Right atrium auricular region (tissue), 2 donors: ENCODE data around the gene AXIN1. TPM values are rescaled to one million over a fixed set of nuclear protein-coding genes. Genes with fewer than 3 reads are reported as not detected.

ENCODE experiments used
- DNase-seq: peaks from one replicate; pipeline ENCODE4 v3.0.0-alpha.2; 2019; ENCODE audit warnings: low spot score
- H3K27ac ChIP-seq, 2 donors: fragments of 200-600 bp; sonication (generic); 1 replicate in 1 of 2; 2 replicates in 1 of 2; pipeline ENCODE4 v1.5.1; 2016 to 2019
- H3K27me3 ChIP-seq, 2 donors: fragments of 200-600 bp; sonication (generic); one replicate each; pipeline versions ENCODE4 v1.5.1 to v1.6.0; 2017 to 2019
- H3K36me3 ChIP-seq: fragments of 200-600 bp; sonication (generic); one replicate; pipeline ENCODE4 v1.5.1; 2016
- H3K4me1 ChIP-seq, 2 donors: fragments of 200-600 bp; sonication (generic); one replicate each; pipeline versions ENCODE4 v1.5.1 to v1.6.0; 2017 to 2019
- H3K4me3 ChIP-seq, 2 donors: fragments of 200-600 bp; sonication (generic); 1 replicate in 1 of 2; 2 replicates in 1 of 2; pipeline ENCODE4 v1.5.1; 2017 to 2019; ENCODE audit warnings: mild to moderate bottlenecking in 1 of 2, moderate library complexity in 1 of 2
- H3K9me3 ChIP-seq, 2 donors: fragments of 200-600 bp; sonication (generic); one replicate each; pipeline ENCODE4 v1.5.1; 2019
- total RNA-seq, 2 donors: library from RNA; depleted of rRNA; stranded (reverse); fragments of >200 nt; gene quantifications; one replicate each; pipeline ENCODE4 v1.1.0, GENCODE V29; 2016
- TF ChIP-seq, protein P1 (sequence below), 2 donors: fragments of 200-600 bp; sonication (generic); IDR thresholded peaks; one replicate each; pipeline ENCODE4 v1.5.1; 2019; ENCODE audit warnings: antibody characterized with exemption in 2 of 2

Gene AXIN1
- total RNA-seq, 2 donors from 2014 or later: 12.9 to 19.4 TPM

GRCh38 chr16:293043-293775 is 59.3 kb downstream of the AXIN1 start:
- Histone ChIP-seq H3K36me3 (peaks cover 46% of the 10 kb centered on the region), H3K27me3 (no peaks in the 10 kb centered on the region), H3K4me1 (no peaks in the 10 kb centered on the region), H3K9me3 (no peaks in the 10 kb centered on the region), H3K4me3 (no peak overlapping the region), H3K27ac (no peak overlapping the region)
- DNase-seq: no peak
- TF ChIP-seq, protein P1, sequence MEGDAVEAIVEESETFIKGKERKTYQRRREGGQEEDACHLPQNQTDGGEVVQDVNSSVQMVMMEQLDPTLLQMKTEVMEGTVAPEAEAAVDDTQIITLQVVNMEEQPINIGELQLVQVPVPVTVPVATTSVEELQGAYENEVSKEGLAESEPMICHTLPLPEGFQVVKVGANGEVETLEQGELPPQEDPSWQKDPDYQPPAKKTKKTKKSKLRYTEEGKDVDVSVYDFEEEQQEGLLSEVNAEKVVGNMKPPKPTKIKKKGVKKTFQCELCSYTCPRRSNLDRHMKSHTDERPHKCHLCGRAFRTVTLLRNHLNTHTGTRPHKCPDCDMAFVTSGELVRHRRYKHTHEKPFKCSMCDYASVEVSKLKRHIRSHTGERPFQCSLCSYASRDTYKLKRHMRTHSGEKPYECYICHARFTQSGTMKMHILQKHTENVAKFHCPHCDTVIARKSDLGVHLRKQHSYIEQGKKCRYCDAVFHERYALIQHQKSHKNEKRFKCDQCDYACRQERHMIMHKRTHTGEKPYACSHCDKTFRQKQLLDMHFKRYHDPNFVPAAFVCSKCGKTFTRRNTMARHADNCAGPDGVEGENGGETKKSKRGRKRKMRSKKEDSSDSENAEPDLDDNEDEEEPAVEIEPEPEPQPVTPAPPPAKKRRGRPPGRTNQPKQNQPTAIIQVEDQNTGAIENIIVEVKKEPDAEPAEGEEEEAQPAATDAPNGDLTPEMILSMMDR (IDR thresholded peaks at IDR 0.05): no peak

DNA sequence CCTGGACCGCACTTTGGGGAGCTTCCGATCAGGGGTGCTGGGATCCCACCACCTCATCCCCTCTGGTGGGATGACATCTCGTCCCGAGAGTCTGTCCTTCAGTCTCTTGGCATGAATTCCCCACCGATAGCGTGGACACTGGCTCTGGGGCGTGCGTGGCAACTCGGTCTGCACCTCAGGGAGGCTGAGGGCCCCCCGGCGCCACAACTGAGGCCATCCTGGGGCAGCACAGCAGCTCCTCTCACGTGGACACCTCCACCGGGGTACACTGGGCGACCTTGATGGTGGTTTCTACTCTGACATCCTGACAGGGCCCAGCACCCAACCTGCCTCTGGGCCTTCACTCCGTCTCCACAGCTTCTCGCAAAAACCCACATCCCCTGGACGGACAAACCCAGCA is 61.0 kb downstream of the AXIN1 start:
- Histone ChIP-seq H3K4me3 (no peak overlapping the region), H3K9me3 (no peaks in the 10 kb centered on the region), H3K36me3 (peaks cover 40% of the 10 kb centered on the region), H3K4me1 (no peaks in the 10 kb centered on the region), H3K27me3 (no peaks in the 10 kb centered on the region), H3K27ac (no peak overlapping the region)
- no peak for DNase-seq
- TF ChIP-seq, protein P1 (IDR thresholded peaks at IDR 0.05): no peak

DNA sequence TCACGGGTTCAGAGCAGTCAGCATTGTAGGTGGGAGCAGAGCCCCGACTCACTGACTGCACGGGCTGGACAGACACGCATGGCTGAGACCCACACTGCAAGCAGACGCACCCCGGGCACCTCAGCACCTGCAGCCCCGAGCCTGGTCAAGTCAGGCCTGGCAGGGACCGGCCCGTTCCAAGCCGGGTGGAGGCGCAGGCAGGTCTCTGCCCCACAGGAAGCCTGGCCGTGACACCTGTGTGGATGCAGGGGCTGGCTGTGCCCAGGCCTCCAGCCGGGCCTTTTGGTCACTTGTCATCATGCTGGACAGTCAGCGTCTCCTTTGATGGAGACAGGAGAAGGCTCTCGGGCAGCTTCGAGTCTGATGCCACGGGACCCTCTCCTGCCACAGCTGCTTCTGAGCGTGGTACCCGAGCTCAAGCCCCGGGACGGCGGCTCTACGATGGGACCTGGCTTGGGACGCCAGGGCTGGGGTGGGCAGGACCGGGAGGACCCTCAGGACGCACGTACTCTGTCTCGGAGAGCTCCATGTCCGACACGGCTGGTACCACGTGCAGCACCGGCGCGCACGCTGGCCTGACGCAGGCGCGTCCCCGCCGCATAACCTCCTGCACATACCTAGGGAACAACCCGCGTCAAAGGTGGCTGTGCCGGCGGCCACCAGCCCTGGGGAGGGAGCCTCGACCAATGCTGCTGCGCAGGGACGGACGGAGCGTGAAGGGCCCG is 61.7 kb downstream of the AXIN1 start:
- no peak for DNase-seq
- TF ChIP-seq, protein P1 (IDR thresholded peaks at IDR 0.05): no peak
- H3K27me3 ChIP-seq: no peaks in the 10 kb centered on the region
- H3K4me1 ChIP-seq: no peaks in the 10 kb centered on the region
- no peaks in the 10 kb centered on the region for H3K9me3 ChIP-seq
- H3K27ac ChIP-seq: no peak overlapping the region
- no peak overlapping the region for H3K4me3 ChIP-seq
- H3K36me3 ChIP-seq: peaks cover 38% of the 10 kb centered on the region

DNA sequence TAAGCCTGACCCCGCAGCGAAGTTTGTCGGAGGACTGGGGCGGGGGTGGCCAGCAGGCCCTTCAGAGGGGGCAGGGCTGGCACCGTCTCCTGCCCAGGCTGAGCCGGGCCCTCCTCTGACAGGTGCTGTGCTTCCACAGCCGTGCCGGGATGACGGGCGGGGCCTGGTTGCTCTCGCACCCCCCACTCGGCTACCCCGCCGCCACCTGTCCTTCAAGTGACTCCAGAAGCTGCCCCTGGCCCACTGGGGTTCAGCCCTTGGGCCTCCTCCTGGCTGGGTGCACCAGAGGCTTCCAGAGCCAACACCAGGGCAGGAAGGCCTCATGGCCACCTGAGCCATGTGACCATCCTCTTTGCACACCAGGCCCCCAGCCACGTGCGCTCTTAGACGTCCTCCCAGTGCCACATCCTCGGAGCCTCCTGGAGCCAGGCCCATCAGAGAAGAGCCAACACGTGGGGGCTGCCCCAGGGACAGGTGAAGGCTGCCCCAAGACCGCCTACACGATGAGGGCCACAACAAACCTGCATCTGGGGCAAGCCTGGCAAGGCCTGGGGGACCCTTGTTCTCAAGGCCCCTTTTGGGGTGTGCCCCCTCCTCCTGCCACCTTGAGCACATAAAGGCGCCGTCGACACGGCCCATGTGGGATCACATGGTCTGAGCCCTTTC is 62.4 kb downstream of the AXIN1 start:
- Histone ChIP-seq H3K4me3 (no peak overlapping the region), H3K27ac (no peak overlapping the region), H3K36me3 (peaks cover 38% of the 10 kb centered on the region), H3K4me1 (no peaks in the 10 kb centered on the region), H3K27me3 (no peaks in the 10 kb centered on the region), H3K9me3 (no peaks in the 10 kb centered on the region)
- TF ChIP-seq, protein P1 (IDR thresholded peaks at IDR 0.05): no peak
- no peak for DNase-seq

GRCh38 chr16:289395-289997 is 63.0 kb downstream of the AXIN1 start:
- Histone ChIP-seq H3K9me3 (no peaks in the 10 kb centered on the region), H3K27ac (no peak overlapping the region), H3K36me3 (peaks cover 38% of the 10 kb centered on the region), H3K27me3 (no peaks in the 10 kb centered on the region), H3K4me3 (no peak overlapping the region), H3K4me1 (no peaks in the 10 kb centered on the region)
- TF ChIP-seq, protein P1 (IDR thresholded peaks at IDR 0.05): no peak
- no peak for DNase-seq
